Esophagus squamous epithelium (tissue), 5 donors: Measurements from ENCODE around the gene TOPAZ1. TPM values are rescaled to one million over a fixed set of nuclear protein-coding genes. Genes with fewer than 3 reads are reported as not detected.

Experiments
- DNase-seq: peaks from one replicate; lab custom pipeline; 2025; lab: John Stamatoyannopoulos, UW
- H3K27ac ChIP-seq, 4 donors: fragments of 200-600 bp; sonication (generic); one replicate each; pipeline ENCODE4 v1.5.1; 2016 to 2019; ENCODE audit warnings: mild to moderate bottlenecking in 1 of 4
- H3K27me3 ChIP-seq, 4 donors: fragments of 200-600 bp; sonication (generic); 1 replicate in 3 of 4; 2 replicates in 1 of 4; pipeline versions ENCODE4 v1.5.1 to v1.6.0; 2017 to 2021; ENCODE audit warnings: antibody characterized with exemption in 1 of 4
- H3K36me3 ChIP-seq, 3 donors: fragments of 200-600 bp; sonication (generic); one replicate each; pipeline ENCODE4 v1.5.1; 2016 to 2019
- H3K4me1 ChIP-seq, 3 donors: fragments of 200-600 bp; sonication (generic); one replicate each; pipeline ENCODE4 v1.5.1; 2017 to 2019
- H3K4me3 ChIP-seq, 4 donors: fragments of 200-600 bp; sonication (generic); 1 replicate in 3 of 4; 2 replicates in 1 of 4; pipeline ENCODE4 v1.5.1; 2016 to 2019; ENCODE audit warnings: mild to moderate bottlenecking in 2 of 4, moderate library complexity in 1 of 4
- H3K9me3 ChIP-seq, 3 donors: fragments of 200-600 bp; sonication (generic); one replicate each; pipeline ENCODE4 v1.5.1; 2016 to 2019
- POLR2A ChIP-seq, 4 donors: fragments of 450-650 bp; IDR thresholded peaks; one replicate each; pipeline ENCODE4 v1.6.1; 2017; ENCODE audit warnings: antibody characterized with exemption in 4 of 4, mild to moderate bottlenecking in 4 of 4, moderate library complexity in 3 of 4
- WGBS, 2 donors: methylation state at CpG; one replicate each; pipeline ENCODE4 v1.1.5; 2018; 5-methylcytosine and 5-hydroxymethylcytosine counted together
- intact Hi-C: fragments of 100-400 bp; cut with DNase I; formaldehyde crosslinking; loops from one replicate; pipeline ENCODE4 v1.15.0; 2022
- total RNA-seq, 4 donors: library from RNA; depleted of rRNA; stranded (reverse); fragments of >200 nt; gene quantifications; one replicate each; pipeline ENCODE4 v1.1.0, GENCODE V29; 2016
- TF ChIP-seq, protein P1 (sequence below), 6 experiments: fragments of 450-650 bp in 4 of 6; fragments of 200-600 bp in 2 of 6; sonication (generic) in 2 of 6; IDR thresholded peaks; one replicate each; pipeline ENCODE4 v1.5.1; 2016 to 2019; ENCODE audit warnings: antibody characterized with exemption in 6 of 6, mild to moderate bottlenecking in 4 of 6, moderate library complexity in 4 of 6
- donor health status: DM: yes; HTN: yes; CAD: no.

The TOPAZ1 gene
- total RNA-seq, 4 donors from 2014 or later = not detected

DNA sequence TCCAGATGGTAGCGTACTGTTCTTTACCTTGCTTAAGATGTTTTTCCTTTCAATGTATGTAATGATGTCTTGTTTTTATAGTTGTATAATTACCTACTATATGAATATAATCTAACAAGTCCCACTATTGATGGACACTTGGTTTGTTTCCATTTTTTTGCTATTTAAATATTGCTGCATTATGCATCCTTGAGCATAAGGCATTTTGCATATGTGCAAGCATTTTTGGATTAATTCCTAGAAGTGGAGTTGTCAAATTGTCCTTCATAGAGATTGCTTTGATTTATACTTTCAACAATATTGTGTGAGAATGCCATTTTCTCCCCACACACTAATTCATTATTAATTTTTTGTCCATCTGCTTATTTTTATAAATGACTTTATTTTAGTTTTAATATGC is 17.7 kb downstream of the TOPAZ1 start:
- TF ChIP-seq, protein P1, sequence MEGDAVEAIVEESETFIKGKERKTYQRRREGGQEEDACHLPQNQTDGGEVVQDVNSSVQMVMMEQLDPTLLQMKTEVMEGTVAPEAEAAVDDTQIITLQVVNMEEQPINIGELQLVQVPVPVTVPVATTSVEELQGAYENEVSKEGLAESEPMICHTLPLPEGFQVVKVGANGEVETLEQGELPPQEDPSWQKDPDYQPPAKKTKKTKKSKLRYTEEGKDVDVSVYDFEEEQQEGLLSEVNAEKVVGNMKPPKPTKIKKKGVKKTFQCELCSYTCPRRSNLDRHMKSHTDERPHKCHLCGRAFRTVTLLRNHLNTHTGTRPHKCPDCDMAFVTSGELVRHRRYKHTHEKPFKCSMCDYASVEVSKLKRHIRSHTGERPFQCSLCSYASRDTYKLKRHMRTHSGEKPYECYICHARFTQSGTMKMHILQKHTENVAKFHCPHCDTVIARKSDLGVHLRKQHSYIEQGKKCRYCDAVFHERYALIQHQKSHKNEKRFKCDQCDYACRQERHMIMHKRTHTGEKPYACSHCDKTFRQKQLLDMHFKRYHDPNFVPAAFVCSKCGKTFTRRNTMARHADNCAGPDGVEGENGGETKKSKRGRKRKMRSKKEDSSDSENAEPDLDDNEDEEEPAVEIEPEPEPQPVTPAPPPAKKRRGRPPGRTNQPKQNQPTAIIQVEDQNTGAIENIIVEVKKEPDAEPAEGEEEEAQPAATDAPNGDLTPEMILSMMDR (IDR thresholded peaks at IDR 0.05) = no peak
- no peak for TF ChIP-seq POLR2A (IDR thresholded peaks at IDR 0.05)
- WGBS, 2 donors = 88 to 90% methylated on average over 1 of the region's 1 CpG
- intact Hi-C loops = no loop called here
- H3K36me3 ChIP-seq = no peaks in the 10 kb centered on the region
- DNase-seq = no peak
- no peak overlapping the region for H3K4me3 ChIP-seq
- H3K27ac ChIP-seq = no peak overlapping the region
- H3K9me3 ChIP-seq = no peaks in the 10 kb centered on the region
- H3K4me1 ChIP-seq = no peaks in the 10 kb centered on the region
- peaks cover 0 to 9% (median 0%) of the 10 kb centered on the region in 4 donors for H3K27me3 ChIP-seq

DNA sequence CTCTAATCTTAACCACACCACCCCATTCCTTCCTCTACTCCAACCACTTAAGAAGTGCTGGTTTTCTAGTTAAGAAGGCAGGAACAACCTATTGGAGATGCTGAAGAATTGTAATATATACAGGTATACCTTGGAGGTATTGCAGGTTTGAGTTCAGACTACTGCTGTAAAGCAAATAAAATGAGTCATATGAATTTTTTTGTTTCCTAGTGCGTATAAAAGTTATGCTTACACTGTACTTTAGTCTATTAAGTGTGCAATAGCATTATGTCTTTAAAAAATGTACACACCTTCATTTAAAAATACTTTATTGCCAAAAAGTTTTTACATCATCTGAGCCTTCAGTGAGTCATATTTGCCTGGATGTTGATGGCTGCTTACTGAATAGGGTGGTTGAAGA is 22.5 kb downstream of the TOPAZ1 start:
- H3K36me3 ChIP-seq = no peaks in the 10 kb centered on the region
- H3K9me3 ChIP-seq = no peaks in the 10 kb centered on the region
- no peak for DNase-seq
- intact Hi-C loops = no loop called here
- no peaks in the 10 kb centered on the region for H3K4me1 ChIP-seq
- 41 to 53% methylated on average over 1 of the region's 1 CpG for WGBS, 2 donors
- TF ChIP-seq, protein P1 (IDR thresholded peaks at IDR 0.05) = no peak
- TF ChIP-seq POLR2A (IDR thresholded peaks at IDR 0.05) = no peak
- H3K27ac ChIP-seq = no peak overlapping the region
- no peak overlapping the region for H3K4me3 ChIP-seq
- H3K27me3 ChIP-seq = peaks cover 0 to 9% (median 0%) of the 10 kb centered on the region in 4 donors

DNA sequence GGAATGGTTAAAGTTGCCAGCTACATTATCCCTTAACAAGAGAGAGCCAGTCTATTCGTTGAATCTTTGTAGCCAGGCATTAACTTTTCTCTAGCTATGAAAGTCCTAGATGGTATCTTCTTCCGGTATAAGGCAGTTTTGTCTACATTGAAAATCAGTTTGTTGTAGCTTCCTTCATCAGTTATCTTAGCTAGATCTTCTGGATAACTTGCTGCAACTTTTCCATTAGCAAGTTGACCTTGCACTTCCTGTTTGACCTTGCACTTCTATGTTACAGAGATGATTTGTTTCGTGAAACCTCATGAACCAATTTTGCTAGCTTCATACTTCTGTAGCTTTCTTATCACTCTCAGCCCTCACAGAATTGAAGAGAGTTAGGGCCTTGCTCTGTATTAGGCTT is 24.1 kb downstream of the TOPAZ1 start:
- Histone ChIP-seq H3K36me3 (no peaks in the 10 kb centered on the region), H3K4me3 (no peak overlapping the region), H3K4me1 (no peaks in the 10 kb centered on the region), H3K9me3 (no peaks in the 10 kb centered on the region), H3K27ac (no peak overlapping the region), H3K27me3 (peaks cover 0 to 9% (median 0%) of the 10 kb centered on the region in 4 donors)
- WGBS, 2 donors = 67 to 85% methylated on average over 3 of the region's 3 CpGs
- no peak for TF ChIP-seq POLR2A (IDR thresholded peaks at IDR 0.05)
- TF ChIP-seq, protein P1 (IDR thresholded peaks at IDR 0.05) = no peak
- intact Hi-C loops = no loop called here
- no peak for DNase-seq

DNA sequence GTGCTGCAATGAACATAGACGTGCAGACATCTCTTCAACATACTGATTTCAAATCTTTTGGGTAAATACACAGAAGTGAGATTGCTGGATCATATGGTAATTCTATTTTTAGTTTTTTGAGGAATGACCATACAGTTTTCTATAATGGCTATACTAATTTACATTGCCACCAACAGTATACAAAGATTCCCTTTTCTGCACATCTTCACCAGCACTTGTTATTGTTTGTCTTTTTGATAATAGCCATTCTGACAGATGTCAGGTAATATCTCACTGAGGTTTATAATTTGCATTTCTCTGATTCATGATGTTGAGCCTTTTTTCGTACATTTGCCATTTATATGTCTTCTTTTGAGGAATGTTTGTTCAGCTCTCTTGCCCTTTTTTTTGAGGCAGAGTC is 30.5 kb downstream of the TOPAZ1 start:
- peaks cover 0 to 5% (median 0%) of the 10 kb centered on the region in 3 donors for H3K9me3 ChIP-seq
- H3K4me3 ChIP-seq = no peak overlapping the region
- TF ChIP-seq POLR2A (IDR thresholded peaks at IDR 0.05) = no peak
- TF ChIP-seq, protein P1 (IDR thresholded peaks at IDR 0.05) = no peak
- H3K27ac ChIP-seq = no peak overlapping the region
- no peaks in the 10 kb centered on the region for H3K4me1 ChIP-seq
- 69 to 73% methylated on average over 2 of the region's 2 CpGs for WGBS, 2 donors
- H3K36me3 ChIP-seq = no peaks in the 10 kb centered on the region
- intact Hi-C loops = no loop called here
- DNase-seq = no peak
- H3K27me3 ChIP-seq = no peaks in the 10 kb centered on the region

DNA sequence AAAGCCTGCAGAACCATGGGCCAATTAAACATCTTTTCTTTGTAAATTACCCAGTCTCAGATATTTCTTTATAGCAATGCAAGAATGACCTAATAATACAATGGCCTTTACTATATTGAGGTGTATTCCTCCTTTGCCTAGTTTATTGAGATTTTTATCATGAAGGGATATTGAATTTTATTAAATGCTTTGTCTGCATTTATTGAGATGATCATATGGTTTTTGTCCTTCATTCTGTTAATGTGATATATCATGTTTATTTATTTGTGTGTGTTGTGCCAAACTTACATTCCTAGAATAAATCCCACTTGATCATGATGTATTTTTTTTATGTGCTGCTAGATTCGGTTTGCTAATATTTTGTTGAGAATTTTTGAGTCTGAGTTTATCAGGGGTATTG is 36.2 kb downstream of the TOPAZ1 start:
- Histone ChIP-seq H3K9me3 (no peaks in the 10 kb centered on the region), H3K36me3 (no peaks in the 10 kb centered on the region), H3K27ac (no peak overlapping the region), H3K4me1 (no peaks in the 10 kb centered on the region), H3K4me3 (no peak overlapping the region), H3K27me3 (peaks cover 0 to 11% (median 0%) of the 10 kb centered on the region in 4 donors)
- no peak for TF ChIP-seq POLR2A (IDR thresholded peaks at IDR 0.05)
- TF ChIP-seq, protein P1 (IDR thresholded peaks at IDR 0.05) = no peak
- intact Hi-C loops = no loop called here
- no peak for DNase-seq
- WGBS, 2 donors = 44 to 56% methylated on average over 1 of the region's 1 CpG
